Endometrium (tissue), 2 donors: Measurements from ENCODE around the gene NMT1.
"Not testable (repeated sequence)": the region's sequence is repeated elsewhere in the genome, so short reads cannot be mapped to it uniquely, and the experiment has no call there.

Source experiments
- FAIRE-seq: peaks from 2 replicates; lab custom pipeline; 2012; peaks lifted over from hg19 to GRCh38; lab: Jason Lieb, UNC
- donor health status: control.
- donor health status: control.

Gene NMT1

GRCh38 chr17:45120558-45120957, 59.4 kb downstream of the NMT1 start:
- no peak for FAIRE-seq

- no peak for FAIRE-seq
Observed at GRCh38 chr17:45121055-45121454, 59.9 kb downstream of the NMT1 start.

- FAIRE-seq: no peak
Observed at GRCh38 chr17:45123076-45123770, 62.1 kb downstream of the NMT1 start.

GRCh38 chr17:45123930-45124796, 63.0 kb downstream of the NMT1 start:
- no peak for FAIRE-seq

- FAIRE-seq: not testable (repeated sequence)
Observed at GRCh38 chr17:45124797-45125122, 63.6 kb downstream of the NMT1 start.

GRCh38 chr17:45125509-45125908, 64.4 kb downstream of the NMT1 start:
- FAIRE-seq: no peak

GRCh38 chr17:45127207-45127547, 66.1 kb downstream of the NMT1 start:
- FAIRE-seq: no peak

GRCh38 chr17:45127548-45128300, 66.6 kb downstream of the NMT1 start:
- FAIRE-seq: no peak

GRCh38 chr17:45128331-45128730, 67.2 kb downstream of the NMT1 start:
- no peak for FAIRE-seq

GRCh38 chr17:45128989-45129388, 67.9 kb downstream of the NMT1 start:
- no peak for FAIRE-seq

- FAIRE-seq: no peak
Observed at GRCh38 chr17:45129426-45129939, 68.4 kb downstream of the NMT1 start.

- FAIRE-seq: no peak
Observed at GRCh38 chr17:45129940-45130680, 69.0 kb downstream of the NMT1 start.

- no peak for FAIRE-seq
Observed at GRCh38 chr17:45130681-45131615, 69.8 kb downstream of the NMT1 start.

GRCh38 chr17:45131616-45132319, 70.7 kb downstream of the NMT1 start:
- no peak for FAIRE-seq

GRCh38 chr17:45132320-45132571, 71.1 kb downstream of the NMT1 start, which contains the start of gene PLCD3:
TSS of gene PLCD3 (minus strand) at chr17:45132515. CDS start at chr17:45132410, 105 bp downstream.
- no peak for FAIRE-seq

GRCh38 chr17:45132572-45133463, 71.7 kb downstream of the NMT1 start:
- no peak for FAIRE-seq

GRCh38 chr17:45135192-45135977, 74.3 kb downstream of the NMT1 start, which contains the start of gene ACBD4:
TSS of gene ACBD4 (plus strand) at chr17:45135687. CDS start at chr17:45136145, 458 bp downstream.
- peak; percentile 97 for FAIRE-seq
